ENCODE results near the gene MSANTD1. TPM values are rescaled to one million over a fixed set of nuclear protein-coding genes. Genes with fewer than 3 reads are reported as not detected.
A peak's percentile ranks its signal among the peaks of the same experiment; 100 is the strongest.

MSANTD1 gene
- total RNA-seq, 2 donors from 2014 or later: not detected

DNA sequence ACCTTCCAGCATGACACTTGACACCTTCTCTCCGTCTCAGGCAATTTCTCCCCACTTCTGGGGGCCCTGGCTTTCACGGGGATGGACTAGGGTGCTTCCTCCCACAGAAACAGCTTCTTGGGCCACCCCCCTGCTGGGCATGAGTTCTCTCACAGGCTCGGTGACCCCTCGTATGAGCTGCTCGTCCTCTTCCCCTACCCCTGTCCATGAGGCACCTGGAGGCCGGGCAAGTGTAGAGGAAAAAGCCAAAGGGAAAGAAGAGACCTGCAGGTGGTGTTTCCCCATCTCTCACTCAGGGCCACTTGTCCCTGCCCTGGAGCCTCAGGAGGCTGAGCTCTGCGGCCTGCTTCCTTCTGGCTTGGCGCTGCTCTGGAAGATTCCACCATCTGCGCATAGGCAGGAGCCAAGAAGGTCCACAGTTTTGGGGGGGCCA, 41.9 kb downstream of the MSANTD1 start:
- H3K4me3 ChIP-seq: no peak overlapping the region

DNA sequence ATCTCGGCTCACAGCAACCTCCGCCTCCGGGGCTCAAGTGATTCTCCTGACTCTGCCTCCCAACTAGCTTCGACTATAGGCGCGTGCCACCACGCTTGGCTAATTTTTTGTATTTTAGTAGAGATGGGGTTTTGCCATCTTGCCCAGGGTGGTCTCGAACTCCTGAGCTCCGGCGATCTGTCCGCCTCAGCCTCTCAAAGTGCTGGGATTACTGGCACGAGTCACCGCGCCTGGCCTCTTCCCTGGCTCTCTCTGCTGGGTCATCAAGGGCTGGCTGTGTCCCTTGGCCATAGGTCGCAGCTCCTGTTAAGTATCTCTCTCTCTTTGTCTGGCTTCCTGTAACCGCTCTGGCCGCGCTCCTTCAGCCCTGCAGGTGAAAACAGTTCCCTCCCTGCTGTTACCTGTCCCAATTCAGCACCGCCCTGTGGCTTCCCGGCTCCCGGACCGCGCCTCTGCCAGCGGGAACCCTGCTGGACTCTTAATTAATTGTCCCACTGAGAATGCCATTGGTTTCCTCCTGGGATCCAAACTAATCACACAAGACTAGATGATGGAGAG, 42.5 kb downstream of the MSANTD1 start:
- Histone ChIP-seq H3K4me1 (peaks cover 0 to 33% of the 10 kb centered on the region in 2 donors), H3K27ac (peak overlapping the region; percentile 95 to 98), H3K36me3 (no peaks in the 10 kb centered on the region), H3K4me3 (peak overlapping the region; percentile 76 to 85), H3K9me3 (no peaks in the 10 kb centered on the region), H3K27me3 (no peaks in the 10 kb centered on the region)
- no peak for DNase-seq (ENCODE audit: low spot score)
- TF ChIP-seq, protein P1, sequence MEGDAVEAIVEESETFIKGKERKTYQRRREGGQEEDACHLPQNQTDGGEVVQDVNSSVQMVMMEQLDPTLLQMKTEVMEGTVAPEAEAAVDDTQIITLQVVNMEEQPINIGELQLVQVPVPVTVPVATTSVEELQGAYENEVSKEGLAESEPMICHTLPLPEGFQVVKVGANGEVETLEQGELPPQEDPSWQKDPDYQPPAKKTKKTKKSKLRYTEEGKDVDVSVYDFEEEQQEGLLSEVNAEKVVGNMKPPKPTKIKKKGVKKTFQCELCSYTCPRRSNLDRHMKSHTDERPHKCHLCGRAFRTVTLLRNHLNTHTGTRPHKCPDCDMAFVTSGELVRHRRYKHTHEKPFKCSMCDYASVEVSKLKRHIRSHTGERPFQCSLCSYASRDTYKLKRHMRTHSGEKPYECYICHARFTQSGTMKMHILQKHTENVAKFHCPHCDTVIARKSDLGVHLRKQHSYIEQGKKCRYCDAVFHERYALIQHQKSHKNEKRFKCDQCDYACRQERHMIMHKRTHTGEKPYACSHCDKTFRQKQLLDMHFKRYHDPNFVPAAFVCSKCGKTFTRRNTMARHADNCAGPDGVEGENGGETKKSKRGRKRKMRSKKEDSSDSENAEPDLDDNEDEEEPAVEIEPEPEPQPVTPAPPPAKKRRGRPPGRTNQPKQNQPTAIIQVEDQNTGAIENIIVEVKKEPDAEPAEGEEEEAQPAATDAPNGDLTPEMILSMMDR (IDR thresholded peaks at IDR 0.05): no peak

More for the DNA sequence above, 41.9 kb downstream of the MSANTD1 start:
- TF ChIP-seq, protein P1 (IDR thresholded peaks at IDR 0.05): no peak
- Histone ChIP-seq H3K4me1 (peaks cover 0 to 33% of the 10 kb centered on the region in 2 donors), H3K27me3 (no peaks in the 10 kb centered on the region), H3K36me3 (no peaks in the 10 kb centered on the region), H3K27ac (peak overlapping the region; percentile 95 to 98), H3K9me3 (no peaks in the 10 kb centered on the region)
- DNase-seq (ENCODE audit: low spot score): no peak

GRCh38 chr4:3291969-3292570, 43.1 kb downstream of the MSANTD1 start:
- Histone ChIP-seq H3K4me1 (peaks cover 0 to 33% of the 10 kb centered on the region in 2 donors), H3K36me3 (no peaks in the 10 kb centered on the region), H3K4me3 (peak overlapping the region; percentile 76 to 85), H3K27ac (peak overlapping the region; percentile 95 to 98), H3K27me3 (no peaks in the 10 kb centered on the region), H3K9me3 (no peaks in the 10 kb centered on the region)
- TF ChIP-seq, protein P1 (IDR thresholded peaks at IDR 0.05): no peak
- no peak for DNase-seq (ENCODE audit: low spot score)

DNA sequence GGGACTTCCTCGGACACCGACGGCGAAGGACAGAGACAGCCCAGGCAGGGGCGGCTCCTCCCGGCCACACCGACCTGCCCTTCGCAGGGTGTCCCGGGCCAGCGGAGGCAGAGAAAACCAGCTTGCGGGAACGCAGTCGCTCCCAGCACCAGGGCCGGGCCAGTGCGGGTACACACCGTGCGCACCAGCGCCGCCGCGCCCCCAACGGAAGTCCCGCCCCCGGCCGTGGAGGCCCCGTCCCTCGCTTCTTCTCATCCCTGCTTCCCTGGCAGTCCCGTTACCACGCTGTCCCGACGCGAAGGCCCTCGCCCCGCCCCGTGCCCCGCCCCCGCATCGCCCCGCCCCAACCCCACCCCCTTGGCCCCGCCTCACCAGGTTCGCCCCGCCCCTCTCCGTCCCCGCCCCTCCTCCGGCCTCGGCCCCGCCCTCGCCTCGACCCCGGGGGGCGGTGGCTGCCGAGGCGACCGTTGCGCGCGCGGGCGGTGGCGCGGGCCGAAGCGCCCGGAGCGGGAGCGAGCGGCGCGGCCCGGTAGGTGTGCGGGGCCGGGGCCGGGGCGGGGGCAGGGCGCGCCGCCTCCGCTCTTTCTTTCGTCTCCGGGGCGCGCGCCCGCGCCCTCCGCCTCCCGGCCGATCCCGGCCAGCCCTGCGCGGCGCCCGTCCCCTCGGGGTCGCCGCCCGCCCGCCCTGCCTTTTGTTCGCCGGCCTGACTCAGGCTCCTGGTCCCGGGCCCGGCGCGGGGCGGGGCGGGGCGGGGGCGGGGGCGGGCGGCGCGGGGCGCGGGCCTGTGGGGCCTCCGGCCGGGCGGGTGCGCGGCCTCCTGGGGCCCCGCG, 43.8 kb downstream of the MSANTD1 start, which contains the start of gene RGS12:
Gene RGS12 (plus strand): TSS at position 451 of the 830 bp plus-strand sequence. CDS start 23,150 bp downstream, outside the sequence.
- Histone ChIP-seq H3K4me1 (peaks cover 0 to 32% of the 10 kb centered on the region in 2 donors), H3K36me3 (no peaks in the 10 kb centered on the region)
- TF ChIP-seq, protein P1 (IDR thresholded peaks at IDR 0.05): no peak

DNA sequence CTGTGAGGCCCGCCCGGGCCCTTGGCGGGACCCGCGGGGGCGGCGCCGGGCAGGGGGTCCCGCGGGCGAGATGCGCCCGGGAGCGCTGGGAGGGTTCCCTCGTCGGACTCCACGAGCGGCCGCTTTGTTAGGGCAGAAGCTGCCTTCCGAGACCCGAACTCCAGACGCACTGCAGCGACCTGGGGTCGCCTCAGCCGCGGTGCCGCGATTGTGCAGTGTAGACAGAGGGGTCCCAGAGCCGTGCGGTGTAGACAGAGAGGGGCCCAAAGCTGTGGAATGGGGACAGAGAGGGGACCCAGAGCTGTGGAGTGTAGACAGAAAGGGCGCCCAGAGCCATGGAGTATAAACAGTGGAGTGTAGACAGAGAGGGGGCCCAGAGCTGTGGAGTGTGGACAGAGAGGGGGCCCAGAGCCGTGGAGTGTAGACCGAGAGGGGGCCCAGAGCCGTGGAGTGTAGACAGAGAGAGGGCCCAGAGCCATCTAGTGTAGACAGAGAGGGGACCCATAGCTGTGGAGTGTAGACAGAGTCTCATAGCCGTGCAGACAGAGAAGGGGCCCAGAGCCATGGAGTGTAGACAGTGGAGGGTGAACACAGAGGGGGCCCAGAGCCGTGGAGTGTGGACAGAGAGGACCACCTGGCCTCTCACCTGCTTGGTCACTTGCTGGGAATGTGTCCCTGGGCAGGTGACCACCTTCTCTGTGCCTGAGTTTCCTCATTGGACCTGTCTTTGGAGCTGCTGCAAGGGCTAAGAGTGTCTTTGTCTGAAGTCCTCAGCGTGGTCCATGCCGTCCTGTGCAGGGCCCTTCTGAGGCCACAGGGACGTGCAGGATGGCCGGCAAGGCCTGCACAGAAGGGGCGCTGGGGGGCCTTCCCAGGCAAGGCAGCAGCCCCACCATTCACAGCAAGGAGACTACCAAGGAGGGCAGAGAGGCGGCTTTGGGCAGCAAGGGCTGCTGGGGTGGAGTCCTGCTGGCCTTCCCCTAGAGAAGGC, 44.7 kb downstream of the MSANTD1 start:
- Histone ChIP-seq H3K27ac (peak overlapping the region; percentile 78 to 80), H3K4me3 (peak overlapping the region; percentile 76 to 85), H3K4me1 (peaks cover 0 to 23% of the 10 kb centered on the region in 2 donors), H3K9me3 (no peaks in the 10 kb centered on the region), H3K36me3 (no peaks in the 10 kb centered on the region), H3K27me3 (no peaks in the 10 kb centered on the region)
- TF ChIP-seq, protein P1 (IDR thresholded peaks at IDR 0.05): no peak
- no peak for DNase-seq (ENCODE audit: low spot score)

More for the DNA sequence above, 43.8 kb downstream of the MSANTD1 start, which contains the start of gene RGS12:
- Histone ChIP-seq H3K27ac (peak within 1 kb of the TSS; percentile 95 to 98), H3K27me3 (no peaks in the 10 kb centered on the region), H3K9me3 (no peaks in the 10 kb centered on the region), H3K4me3 (peak within 1 kb of the TSS; percentile 76 to 85)
- peak; percentile 96 for DNase-seq (ENCODE audit: low spot score)

All from right atrium auricular region (tissue), 2 donors.